Middle frontal gyrus (tissue), 1 donor: ENCODE measurements around the gene PPFIBP1.
"Not testable (repeated sequence)": the region's sequence is repeated elsewhere in the genome, so short reads cannot be mapped to it uniquely, and the experiment has no call there.

Experiments used
- DNase-seq: peaks from one replicate; pipeline ENCODE4 v3.0.0-alpha.2; 2015; ENCODE audit warnings: low spot score; ENCODE audit errors: extremely low spot score

PPFIBP1 gene

DNA sequence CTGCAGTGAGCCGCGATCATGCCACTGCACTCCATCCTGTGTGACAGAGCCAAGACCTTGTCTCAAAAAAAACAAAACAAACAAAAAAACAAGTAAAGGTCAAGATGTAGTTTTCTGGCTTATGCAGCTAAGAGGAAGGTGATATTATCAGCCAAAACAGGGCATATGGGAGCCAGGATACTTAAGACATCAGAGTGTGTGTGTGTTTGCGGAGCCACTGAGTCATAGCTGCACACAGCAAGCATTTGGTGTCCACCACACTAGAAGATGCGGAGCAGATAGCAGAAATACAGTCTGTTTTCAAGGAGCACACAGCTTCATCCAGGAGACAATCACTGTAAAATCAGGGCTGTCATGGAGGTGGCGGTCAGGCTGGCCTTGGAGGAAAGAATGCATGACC is 99.6 kb downstream of the PPFIBP1 start:
- DNase-seq = no peak

DNA sequence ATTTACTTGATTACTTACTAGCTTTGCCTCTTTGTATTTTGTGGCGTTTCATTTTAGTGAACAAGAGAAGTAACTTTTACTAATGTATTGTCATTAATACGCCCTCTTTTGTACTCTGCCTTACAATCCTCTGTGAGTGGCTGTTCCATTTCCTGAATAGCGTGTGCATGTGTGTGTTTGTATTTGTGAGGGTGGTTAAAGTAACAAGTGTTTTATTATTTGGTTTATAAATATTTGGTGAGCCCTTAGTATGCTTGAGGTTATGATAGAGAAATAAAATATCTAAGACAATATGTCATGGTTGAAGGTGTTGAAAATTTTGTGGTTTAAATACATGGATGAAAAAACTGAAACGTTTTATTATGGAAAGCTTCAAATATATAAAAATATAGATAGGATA is 100.6 kb downstream of the PPFIBP1 start:
- DNase-seq = no peak

DNA sequence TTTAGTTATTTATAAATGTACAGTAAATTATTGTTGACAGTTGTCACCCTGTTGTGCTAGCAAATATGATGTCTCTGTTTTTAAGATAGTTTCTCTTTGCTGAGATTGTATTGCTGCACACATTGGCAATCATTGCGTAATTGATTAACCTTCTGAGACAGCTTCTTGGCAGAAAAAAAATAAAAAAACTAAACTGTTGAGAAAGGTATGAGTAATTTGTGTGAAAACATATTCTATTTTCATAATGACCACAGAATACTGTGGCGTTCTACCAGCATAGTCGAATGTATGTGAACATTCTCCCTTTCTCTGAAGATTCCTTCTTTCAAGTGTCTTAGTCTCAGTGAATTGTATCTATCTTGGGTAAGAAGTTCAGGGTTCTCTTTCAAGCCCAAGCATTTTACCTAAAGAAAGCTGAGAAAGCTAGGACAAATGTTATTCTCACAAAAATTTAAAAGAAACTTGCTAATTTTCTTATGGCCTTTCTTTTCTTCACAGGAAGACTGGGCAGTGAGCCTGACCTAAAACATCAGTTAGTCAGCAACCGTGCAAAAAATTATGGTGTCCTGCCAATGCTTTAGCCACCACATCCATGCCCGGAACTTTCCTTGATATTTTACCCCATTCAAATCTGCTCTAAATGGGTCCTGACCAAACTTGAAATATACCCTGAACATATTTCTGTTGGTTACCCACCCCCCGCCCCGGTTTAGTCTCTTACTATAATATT is 103.3 kb downstream of the PPFIBP1 start:
- DNase-seq = peak; percentile 14

DNA sequence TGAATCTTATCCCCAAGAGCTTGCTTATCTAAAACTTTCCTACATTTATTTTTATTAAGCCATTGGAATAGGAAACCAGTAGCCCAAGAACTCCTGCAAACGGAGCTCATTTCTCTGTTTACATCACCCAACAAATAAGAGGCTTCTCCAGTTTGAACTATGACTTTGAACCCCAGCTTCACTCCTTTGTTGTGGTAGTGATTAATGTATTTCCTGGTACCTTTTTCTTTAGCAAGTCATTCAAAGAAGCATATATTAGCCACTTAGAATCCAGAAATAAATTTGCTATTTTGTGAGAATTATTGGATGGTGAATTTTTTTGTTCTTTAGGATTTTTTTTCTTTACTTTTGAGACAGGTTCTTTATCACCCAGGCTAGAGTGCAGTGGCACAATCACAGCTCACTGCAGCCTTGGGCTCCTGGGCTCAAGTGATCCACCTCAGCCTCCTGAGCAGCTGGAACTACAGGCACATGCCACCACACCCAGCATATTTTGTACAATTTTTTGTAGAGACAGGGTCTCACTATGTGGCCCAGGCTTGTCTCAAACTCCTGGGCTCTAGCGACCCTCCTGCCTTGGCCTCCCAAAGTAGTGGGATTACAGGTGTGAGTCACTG is 104.0 kb downstream of the PPFIBP1 start:
- DNase-seq = not testable (repeated sequence)

DNA sequence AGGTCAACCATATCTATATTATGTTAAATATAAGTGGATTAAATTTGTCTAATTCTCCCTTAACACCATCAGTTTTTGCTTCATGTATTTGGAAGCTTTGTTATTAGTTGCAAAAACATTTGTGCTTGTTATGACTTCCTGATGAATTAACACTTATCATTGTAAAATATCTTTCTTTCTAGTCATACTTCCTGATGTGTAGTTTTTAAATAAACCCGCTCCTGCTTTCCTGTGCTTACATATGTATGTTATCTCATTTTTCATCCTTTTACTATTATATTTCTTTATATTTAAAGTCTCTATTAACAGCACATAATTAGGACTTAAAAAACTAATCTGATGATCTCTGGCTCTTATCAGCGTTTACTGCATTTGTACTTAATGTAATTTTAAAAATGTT is 106.2 kb downstream of the PPFIBP1 start:
- DNase-seq = not testable (repeated sequence)

DNA sequence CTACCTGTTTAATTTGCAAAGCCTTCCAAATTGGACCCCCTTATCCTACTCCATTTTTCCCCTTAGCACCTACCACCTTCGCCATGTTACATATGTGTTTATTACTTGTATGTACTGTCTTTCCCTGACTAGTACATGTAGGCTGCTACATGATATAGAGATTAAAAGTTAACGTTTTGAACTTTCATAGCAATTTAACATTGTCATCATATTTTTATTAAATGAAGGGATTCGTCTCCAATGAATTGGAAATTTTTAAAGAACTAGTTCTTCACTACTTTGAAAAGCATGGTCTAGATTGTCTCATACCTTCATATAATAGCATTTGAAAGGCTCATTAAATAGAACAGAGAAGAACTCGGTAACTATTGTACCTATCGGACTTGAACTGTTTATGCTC is 107.4 kb downstream of the PPFIBP1 start:
- no peak for DNase-seq

DNA sequence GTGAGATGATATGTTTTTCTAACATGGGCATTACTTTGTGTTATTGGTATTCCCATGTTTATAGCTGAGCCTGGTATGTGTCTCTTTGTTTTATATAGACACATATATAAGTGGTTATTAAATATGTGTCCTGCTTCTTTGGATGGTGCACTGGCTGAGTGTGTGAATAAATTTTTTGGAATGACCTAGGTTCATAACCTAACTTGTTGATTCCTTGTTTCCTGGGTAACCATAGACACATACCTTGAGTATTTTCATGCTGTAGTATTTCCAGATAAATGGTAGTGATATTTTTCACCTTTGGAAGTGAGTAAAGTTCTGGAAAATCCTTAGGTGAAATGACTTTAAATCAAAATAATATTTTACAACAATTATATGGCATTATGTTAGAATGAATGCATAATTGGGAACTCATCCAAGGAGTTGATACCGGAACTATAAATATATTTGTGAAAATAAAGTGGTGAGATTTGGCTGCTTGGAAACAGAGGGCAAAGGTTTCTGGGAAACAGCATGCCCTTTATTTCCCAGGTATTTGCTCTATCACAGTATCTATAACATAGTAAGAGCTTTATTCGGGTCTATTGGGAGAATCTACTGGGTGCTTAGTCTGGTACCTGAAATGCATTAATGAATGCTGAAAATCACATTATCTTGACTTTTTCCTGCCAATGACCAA is 107.9 kb downstream of the PPFIBP1 start:
- no peak for DNase-seq

DNA sequence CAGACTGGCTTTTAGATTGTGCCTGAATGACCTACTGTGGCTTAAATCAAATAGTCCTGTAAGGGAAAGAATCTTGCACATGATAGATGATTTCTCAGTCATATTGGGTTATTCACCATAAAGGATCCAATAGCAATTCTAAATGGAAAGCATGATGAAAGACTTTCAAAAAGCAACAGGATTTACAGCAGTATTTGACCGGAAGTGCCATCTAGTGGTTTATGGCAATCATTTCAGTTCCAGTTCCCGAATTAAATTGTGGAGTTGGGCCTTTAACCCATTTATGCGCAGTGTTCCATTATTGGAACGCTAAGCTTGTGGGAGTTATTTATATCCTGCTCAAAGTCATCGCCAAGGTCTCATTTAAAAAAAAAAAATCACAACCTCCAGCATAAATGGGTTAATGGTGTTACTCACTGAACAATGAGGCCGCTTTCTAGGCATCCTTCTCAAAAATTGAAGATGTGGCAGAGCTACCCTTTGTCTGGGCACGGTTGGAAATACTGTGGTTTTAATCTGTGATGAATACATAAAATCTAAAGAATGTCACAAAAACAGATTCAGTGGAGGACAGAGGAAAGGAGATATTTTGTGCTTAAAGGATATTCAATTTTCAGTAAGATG is 111.5 kb downstream of the PPFIBP1 start:
- peak; percentile 24 for DNase-seq

DNA sequence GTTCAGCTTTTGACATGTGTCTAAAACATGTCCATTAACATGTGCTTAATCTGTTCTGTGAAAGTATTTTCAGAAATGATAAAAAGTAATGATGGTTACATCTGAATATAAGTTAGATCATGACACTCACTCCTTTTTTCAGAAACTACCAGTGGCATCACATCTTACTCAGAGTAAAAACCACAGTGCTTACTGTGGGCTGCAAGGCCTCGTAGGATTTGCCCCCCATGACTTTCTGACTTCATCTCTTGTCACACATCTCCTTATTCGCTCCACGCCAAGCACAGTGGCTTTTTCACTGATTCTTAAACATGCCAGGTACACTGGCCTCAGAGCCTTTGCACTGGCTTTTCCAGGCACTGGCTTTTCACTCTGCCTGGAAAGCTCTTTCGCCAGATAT is 112.6 kb downstream of the PPFIBP1 start:
- not testable (repeated sequence) for DNase-seq

DNA sequence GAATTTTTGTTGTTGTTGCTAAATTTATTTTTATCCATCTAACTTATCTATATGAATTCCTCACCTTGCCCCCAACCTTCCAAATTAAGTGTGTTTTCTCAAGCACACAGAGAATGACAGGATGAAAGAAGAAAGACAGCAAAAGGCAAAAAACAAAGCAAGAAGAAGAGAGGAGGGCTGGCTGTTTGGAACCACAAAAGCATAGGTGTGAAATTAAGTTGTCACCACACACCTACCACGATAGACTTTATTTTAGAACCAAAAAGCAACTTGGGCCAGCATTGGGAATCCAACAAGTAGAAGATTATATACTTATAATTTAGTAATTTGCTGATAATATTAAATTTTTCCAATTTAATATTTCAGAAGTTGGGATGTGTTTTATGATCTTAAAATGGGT is 113.5 kb downstream of the PPFIBP1 start:
- DNase-seq = no peak

DNA sequence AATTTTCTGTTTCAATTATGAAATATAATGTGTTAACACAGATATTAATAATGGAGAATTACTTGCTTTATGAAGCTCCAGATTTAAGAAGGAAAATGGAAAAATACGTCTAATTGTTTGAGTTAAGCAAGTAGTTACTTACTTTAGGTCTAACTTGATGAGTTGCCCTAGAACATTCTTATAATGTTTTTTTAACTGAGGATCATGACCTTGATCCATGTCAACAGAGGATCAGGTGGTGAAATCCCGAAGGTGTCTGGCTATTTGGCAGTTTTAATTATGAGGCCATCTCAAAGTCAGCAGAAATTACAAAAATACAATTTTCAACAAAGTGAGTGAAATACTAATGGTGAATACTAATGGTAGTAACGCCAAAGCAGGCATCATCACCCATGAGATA is 115.3 kb downstream of the PPFIBP1 start:
- no peak for DNase-seq

DNA sequence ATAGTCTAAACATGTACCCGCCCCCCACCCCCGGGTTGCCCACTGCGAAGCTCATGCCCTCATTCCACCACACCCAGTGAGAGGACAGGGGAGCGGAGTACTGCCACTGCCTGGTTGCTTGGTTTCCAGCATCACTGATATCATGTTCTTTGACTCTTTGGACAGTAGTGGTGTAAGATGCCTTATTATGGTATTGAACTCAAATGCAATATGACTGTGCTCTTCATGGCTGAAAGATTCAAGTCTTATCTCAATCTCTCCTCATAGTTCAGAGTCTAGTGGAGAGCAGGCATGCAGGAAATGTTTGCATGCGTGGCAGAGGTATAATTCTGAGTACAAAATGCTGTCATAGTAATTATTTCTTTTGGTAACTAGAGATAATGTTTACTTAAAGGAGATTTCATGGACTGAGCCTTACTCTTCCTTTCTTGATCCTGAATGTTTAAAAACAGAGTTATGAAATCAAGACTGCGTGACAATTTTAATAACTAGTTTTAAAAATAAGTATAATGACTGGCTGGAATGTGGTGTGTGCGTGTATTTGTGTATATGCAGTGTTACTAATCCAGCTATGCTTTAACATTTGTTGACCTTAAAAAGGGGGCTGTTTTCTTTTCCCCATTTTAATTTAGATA is 116.7 kb downstream of the PPFIBP1 start:
- not testable (repeated sequence) for DNase-seq

DNA sequence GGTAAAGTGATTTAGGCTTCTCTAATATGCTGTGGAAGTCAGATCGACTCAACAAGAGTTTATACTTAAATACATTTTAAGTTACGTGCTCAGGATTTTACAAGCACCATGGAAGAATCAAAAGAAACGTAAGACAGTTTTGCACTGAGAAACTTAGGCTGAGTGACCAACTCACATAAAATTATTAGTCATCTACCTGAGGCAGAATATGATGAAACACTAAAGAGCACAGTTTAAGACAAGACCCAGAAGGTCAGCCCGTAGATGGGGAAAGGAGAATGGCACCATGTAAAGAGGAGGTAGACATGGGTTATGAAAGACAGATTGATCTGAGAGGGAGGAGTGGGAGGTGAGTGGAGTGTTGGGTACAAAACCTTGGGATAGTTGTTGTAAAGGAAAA is 118.4 kb downstream of the PPFIBP1 start:
- not testable (repeated sequence) for DNase-seq

DNA sequence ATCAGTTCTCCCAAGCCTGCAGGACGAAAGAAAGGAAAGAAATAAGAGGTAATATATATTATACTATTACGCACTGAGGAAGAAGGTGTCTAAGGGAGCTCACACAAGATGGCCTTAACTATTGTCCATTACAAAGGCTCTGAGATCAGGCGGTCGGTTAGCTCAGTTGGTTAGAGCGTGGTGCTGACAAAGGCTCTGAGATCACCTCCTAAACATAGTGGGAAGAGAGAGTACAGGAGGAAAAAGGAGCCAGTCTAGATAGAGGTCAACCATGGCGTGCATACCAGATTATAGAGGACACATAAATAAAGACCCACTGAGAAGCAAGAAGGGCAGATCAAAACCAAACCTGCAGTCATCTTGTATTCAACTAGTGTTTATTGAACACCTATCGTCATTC is 118.9 kb downstream of the PPFIBP1 start:
- not testable (repeated sequence) for DNase-seq

DNA sequence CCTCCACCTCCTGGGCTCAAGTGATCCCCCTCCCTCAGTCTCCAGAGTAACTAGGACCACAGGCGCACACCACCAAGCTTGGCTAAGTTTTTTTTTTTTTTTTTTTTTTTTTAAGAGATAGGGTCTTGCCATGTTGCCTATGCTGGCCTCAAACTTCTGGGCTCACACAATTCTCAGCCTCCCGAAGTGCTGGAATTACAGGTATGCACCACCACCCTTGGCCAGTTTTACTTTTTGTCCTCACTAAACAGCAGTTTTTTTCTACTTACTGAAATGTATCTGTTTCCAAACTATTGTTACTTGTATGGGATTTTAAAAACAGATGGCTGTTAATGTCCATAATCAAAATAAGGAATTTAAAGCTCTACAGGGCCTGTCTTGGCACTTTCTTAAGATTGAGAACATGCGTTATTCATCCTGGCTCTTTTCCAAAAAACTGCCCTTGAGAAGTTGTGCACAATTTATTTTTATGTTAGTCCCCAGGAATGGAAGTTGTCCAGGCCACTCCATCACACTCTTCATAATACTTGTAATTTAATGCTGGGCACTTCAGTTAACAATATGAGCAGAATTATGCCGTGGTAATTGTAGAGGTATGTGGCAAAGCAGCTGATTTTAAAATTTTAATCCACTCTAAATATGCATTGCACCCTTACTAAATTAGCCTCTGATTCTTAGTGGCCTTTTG is 120.3 kb downstream of the PPFIBP1 start:
- no peak for DNase-seq

DNA sequence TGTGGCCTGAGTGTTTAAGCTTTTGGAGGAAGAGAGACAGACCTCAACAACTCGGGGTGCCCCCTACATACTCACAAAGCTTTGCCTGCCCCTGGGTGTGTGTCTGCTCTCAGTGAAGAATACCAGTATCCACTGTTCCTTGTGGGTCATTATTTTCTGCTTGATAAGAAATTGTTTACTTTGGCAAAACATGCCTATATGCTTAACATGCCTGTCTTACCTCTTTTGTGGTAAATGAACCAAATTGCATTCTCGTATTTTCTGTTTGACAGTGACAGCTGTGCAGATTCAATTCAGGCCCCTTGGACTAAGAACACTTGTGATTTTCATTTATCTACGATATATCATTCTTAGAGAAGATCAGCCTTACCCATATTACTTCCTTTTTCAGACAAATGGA is 121.7 kb downstream of the PPFIBP1 start:
- DNase-seq = no peak

DNA sequence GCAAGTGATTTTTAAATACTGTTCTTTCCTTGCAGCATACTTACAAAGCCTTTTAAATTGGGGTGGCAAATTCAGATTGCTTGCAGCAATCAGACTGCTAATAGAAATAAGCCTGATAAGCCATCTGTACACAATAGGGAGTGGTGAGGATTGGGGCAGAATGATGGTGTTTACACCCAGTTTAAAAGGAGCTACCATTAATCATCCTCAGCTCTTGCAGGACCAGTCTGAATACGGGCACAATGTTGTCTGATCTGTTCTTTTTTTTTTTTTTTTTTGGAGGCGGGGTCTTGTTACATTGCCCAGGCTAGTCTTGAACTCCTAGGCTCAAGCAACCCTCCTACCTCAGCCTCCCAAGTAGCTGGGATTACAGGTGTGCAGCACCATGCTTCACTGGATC is 122.1 kb downstream of the PPFIBP1 start:
- no peak for DNase-seq

DNA sequence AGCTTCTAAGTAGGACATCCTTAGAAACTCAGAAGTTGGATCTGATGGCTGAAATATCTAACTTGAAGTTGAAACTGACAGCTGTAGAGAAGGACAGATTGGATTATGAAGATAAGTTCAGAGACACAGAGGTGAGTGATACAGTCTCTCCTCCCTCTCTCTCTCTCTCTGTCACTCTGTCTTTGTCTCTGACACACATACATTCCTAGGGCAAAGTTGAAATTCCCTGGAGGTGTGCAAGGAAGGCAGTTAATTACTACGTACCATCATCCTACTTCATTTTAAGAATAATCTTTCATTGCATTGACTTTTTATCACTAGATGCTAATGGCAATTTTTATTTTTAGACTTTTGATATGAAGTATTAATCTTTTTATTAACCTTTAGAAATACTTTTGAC is 126.0 kb downstream of the PPFIBP1 start:
- DNase-seq = no peak

DNA sequence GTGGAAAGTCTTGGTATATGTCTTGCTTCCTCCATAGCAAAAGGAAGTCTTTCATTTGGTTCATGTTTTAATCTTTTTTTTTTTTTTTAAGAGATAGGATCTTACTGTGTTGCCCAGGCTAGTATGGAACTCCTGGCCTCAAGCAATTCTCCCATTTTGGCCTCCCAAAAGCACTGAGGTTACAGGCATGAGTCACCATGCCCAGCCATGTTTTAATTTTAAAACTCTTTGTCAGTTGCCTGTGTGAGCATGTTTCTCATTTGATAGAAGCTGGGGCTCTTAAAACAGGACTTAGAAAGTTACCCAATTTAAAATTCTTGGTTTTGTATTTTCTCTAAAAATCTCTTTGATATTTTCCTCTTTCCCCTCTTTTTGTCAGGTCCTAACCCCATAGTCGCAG is 127.2 kb downstream of the PPFIBP1 start:
- no peak for DNase-seq

DNA sequence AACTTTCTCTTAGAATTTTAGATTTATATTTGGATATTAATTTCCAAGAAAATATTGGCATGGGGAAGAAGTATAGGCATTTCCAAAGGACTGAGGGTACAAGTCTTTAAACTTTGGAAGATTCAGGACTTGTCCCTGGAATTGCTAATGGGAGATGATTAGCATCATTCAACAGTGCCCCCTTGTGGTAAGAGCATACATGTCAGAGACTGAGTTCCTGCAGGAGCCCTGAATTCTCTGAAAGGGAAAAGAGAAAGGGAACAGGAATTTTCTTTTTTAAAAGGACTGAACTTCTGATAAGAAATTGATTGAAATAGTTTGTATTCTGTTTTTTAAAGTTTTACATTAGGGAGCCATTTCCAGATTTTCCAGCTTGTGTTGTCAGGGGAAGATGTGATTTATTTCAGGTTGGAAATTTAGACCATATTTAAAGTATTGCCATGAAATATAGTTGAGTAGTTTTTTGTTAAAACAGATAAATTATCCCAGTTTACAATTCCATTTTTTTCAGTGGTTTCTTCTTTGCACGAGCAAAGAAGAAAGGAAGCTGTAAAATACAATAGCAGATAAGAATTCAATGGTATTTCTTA is 128.3 kb downstream of the PPFIBP1 start:
- DNase-seq = peak; percentile 74

DNA sequence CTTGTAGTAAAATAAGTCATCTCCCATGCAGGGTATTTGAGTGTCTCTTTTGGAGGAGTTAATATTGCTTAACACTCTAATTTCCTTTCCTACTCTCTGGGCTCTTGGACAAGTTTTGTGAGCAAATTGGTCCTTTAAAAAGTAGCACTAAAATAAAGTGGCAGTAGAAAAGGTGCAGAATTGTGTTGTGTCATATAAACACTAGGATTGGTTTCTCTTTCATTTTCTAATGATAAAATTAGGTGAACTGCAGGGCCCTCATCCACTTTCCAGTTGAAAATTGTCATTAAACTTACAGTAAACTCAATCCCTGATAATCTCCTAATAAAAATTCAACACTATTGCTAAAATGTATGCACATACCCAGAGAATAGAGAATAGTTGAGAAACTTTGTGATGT is 129.7 kb downstream of the PPFIBP1 start:
- no peak for DNase-seq
